WI38 (cell line): ENCODE measurements around the gene PAQR8.

Experiments used
- H3K4me3 ChIP-seq: 2 replicates; pipeline ENCODE4 v1.5.1; 2011; ENCODE audit warnings: low read depth, mild to moderate bottlenecking, control low read depth, low read length
- CTCF ChIP-seq: IDR thresholded peaks from 2 replicates; pipeline ENCODE4 v1.5.1; 2012; ENCODE audit warnings: low read depth, mild to moderate bottlenecking, control low read depth, low read length

PAQR8 gene, protein sequence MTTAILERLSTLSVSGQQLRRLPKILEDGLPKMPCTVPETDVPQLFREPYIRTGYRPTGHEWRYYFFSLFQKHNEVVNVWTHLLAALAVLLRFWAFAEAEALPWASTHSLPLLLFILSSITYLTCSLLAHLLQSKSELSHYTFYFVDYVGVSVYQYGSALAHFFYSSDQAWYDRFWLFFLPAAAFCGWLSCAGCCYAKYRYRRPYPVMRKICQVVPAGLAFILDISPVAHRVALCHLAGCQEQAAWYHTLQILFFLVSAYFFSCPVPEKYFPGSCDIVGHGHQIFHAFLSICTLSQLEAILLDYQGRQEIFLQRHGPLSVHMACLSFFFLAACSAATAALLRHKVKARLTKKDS

DNA sequence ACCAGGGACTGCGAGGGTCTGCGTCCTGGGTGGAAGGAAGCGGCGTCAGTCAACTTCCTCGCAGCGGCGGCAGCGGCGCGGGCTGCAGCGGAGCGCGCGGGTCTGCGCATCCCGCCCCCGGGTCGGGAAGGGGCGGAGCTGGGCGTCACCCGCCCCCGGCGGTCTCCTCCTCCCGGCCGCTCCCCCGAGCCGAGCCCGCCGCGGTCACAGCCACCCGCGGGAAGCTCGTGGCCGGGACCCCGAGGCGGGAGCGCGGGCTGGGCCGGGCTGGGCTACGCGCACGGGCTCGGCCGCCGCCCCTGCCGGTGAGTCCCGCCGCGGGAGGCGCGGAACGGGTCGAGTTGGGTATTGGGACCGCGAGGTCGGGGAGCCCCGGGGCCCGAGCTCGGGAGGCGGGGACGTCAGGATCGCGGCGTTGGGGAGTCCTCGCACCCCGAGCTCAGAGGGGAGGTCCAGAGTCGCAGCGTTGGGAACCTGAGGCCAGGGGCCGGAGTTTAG lies at the start of gene PAQR8:
Gene PAQR8, plus strand, starts transcription at position 207 of the 498 bp plus-strand sequence. CDS start 41,063 bp downstream, outside the sequence.
- peak within 1 kb of the TSS; percentile 67 for H3K4me3 ChIP-seq
- no peak for TF ChIP-seq CTCF

GRCh38 chr6:52312461-52312860 lies 49.5 kb upstream of the PAQR8 start:
- H3K4me3 ChIP-seq: no peak overlapping the region
- no peak for TF ChIP-seq CTCF

DNA sequence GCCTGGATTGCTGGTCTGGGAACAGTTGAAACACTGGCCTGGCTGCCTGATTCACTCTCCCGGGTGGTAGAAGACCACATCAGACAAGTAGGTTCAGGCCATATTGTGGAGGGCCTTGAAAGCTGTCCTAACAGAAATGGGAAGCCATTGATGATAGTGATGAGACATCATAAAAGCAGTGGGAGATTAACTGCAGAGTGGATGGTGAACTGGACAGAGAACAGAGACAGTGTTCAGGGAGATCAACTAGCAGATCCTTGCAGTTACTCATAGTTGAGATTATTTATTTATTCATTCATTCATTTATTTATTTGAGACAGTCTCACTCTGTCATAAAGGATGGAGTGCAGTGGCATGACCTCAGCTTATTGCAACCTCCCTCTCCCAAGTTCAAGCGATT lies 47.2 kb upstream of the PAQR8 start:
- no peak overlapping the region for H3K4me3 ChIP-seq
- no peak for TF ChIP-seq CTCF

GRCh38 chr6:52317211-52317610 lies 44.7 kb upstream of the PAQR8 start:
- no peak overlapping the region for H3K4me3 ChIP-seq
- no peak for TF ChIP-seq CTCF

DNA sequence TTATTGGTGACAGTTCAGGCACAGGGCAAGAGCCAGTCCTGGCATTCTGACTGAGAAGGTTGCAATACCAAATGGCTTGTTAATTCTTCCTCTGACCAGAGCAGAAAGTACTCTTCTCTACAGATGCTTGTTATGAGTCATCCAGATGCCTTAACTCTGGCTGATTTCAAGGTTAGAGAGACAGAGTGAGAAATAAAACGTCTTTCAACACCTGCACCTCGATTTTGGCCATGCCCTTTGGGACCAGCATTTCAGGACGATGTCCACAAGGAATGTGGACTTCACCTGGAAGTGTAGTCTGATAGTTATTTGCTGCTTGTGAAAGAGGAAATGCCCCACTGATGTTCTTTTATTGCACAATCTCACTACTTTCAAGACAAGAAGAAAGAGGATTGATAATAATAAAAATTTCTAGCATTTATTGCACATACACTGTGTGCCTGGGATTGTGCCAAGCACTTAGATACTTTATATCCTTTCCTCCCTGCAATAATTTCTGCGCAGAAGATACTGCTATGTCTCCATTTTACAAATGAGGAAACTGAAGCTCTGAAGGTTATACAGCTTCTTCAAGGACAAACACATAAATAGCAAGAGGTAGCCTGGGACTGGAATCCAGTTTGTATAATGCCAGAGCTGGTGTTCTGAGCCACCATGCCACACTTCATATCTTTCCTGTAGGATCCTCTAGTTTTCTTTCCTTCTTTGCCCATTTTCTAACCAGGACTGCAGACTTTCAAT lies 43.9 kb upstream of the PAQR8 start:
- no peak for TF ChIP-seq CTCF
- H3K4me3 ChIP-seq: no peak overlapping the region

GRCh38 chr6:52324189-52324588 lies 37.8 kb upstream of the PAQR8 start:
- no peak overlapping the region for H3K4me3 ChIP-seq
- no peak for TF ChIP-seq CTCF
